ENCODE measurements around the gene CACNA2D4.

DNA sequence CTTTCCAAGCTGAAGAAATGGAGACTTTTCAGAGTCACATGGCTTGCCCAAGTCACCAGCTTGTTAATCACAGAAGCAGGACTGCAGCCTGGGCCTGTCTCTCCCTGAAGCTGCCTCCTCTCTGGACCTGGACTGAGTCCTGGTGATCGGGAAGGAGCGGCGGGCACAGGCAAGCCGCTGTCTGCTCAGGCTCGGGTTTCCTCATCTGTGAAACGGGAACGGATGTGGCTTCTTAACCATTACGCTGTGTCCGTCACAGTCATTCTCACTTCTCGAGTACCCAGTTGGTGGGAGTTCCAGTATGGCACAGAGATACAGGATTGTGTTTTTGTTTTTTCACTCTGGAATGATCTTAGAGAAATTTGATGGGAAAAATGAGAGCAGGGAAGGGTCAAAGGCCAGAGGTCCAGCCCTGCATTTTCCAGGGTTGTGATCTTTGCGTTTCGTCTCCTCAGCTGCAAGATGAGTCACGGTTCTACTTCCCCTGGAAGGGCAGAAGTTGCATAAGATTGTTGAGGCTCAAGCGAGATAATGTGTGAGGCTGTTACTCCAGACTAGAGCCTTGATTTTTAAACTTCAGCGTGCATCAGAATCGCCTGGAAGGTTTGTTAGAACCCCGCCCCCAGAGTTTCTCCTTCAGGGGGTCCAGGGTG is 105.7 kb downstream of the CACNA2D4 start:
- TF ChIP-seq ZNF549 (CRISPR knock-in tag; IDR thresholded peaks at IDR 0.05) = no peak
- TF ChIP-seq, protein P1, sequence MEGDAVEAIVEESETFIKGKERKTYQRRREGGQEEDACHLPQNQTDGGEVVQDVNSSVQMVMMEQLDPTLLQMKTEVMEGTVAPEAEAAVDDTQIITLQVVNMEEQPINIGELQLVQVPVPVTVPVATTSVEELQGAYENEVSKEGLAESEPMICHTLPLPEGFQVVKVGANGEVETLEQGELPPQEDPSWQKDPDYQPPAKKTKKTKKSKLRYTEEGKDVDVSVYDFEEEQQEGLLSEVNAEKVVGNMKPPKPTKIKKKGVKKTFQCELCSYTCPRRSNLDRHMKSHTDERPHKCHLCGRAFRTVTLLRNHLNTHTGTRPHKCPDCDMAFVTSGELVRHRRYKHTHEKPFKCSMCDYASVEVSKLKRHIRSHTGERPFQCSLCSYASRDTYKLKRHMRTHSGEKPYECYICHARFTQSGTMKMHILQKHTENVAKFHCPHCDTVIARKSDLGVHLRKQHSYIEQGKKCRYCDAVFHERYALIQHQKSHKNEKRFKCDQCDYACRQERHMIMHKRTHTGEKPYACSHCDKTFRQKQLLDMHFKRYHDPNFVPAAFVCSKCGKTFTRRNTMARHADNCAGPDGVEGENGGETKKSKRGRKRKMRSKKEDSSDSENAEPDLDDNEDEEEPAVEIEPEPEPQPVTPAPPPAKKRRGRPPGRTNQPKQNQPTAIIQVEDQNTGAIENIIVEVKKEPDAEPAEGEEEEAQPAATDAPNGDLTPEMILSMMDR (CRISPR knock-in tag; IDR thresholded peaks at IDR 0.05) = no peak
